WTC11 (cell line): ENCODE data around the gene SLC9A3. TPM values are rescaled to one million over a fixed set of nuclear protein-coding genes. Genes with fewer than 3 reads are reported as not detected.

Experiments
- ATAC-seq: fragments of 200-7000 bp; cut with Tn5 transposase; 2 replicates; pipeline ENCODE4 v1.10.0; 2021; ENCODE audit warnings: mild to moderate bottlenecking, moderate library complexity
- CTCF ChIA-PET: fragments of 300-600 bp; sonication (Branson Sonifier 250); formaldehyde crosslinking; loops from one replicate; lab custom pipeline; 2021; ENCODE audit warnings: antibody characterized with exemption; lab: Charles Lee
- POLR2A ChIA-PET: fragments of 350-600 bp; sonication (Branson Sonifier 250); formaldehyde crosslinking; loops from one replicate; lab custom pipeline; 2021; ENCODE audit warnings: antibody characterized with exemption; lab: Charles Lee
- DNase-seq: peaks from one replicate; pipeline ENCODE4 v3.0.0; 2021; ENCODE audit warnings: low spot score
- H3K27ac Mint-ChIP-seq: 2 replicates; pipeline ENCODE4 v1.8.0; 2021; ENCODE audit warnings: mixed read lengths
- H3K27me3 Mint-ChIP-seq: 2 replicates; pipeline ENCODE4 v1.8.0; 2021; ENCODE audit warnings: low read depth, mild to moderate bottlenecking, moderate library complexity, mixed read lengths
- H3K36me3 Mint-ChIP-seq: 2 replicates; pipeline ENCODE4 v1.8.0; 2021; ENCODE audit warnings: mixed read lengths
- H3K4me1 Mint-ChIP-seq: 2 replicates; pipeline ENCODE4 v1.8.0; 2022; ENCODE audit warnings: mixed read lengths
- H3K4me3 Mint-ChIP-seq: 2 replicates; pipeline ENCODE4 v1.8.0; 2021; ENCODE audit warnings: mild to moderate bottlenecking, moderate library complexity, mixed read lengths
- H3K9me3 Mint-ChIP-seq: 2 replicates; pipeline ENCODE4 v1.8.0; 2021; ENCODE audit warnings: mixed read lengths
- FOXJ3 ChIP-seq: sonication (generic); formaldehyde crosslinking; IDR thresholded peaks from 2 replicates; pipeline ENCODE4 v1.9.0; 2021; ENCODE audit warnings: missing genetic modification reagents, mild to moderate bottlenecking, borderline replicate concordance
- GABPB1 ChIP-seq: sonication (generic); formaldehyde crosslinking; IDR thresholded peaks from 2 replicates; pipeline ENCODE4 v1.8.1; 2023; ENCODE audit warnings: mild to moderate bottlenecking, missing genetic modification reagents
- JAZF1 ChIP-seq: fragments of 250-450 bp; sonication (Bioruptor Pico); IDR thresholded peaks from 2 replicates; pipeline ENCODE4 v1.9.0; 2021; ENCODE audit warnings: moderate library complexity, mild to moderate bottlenecking, inconsistent platforms
- NR3C1 ChIP-seq: sonication (generic); formaldehyde crosslinking; conservative IDR thresholded peaks from 2 replicates; pipeline ENCODE4 v1.8.1; 2023; ENCODE audit warnings: low read depth, mild to moderate bottlenecking, missing genetic modification reagents
- RELA ChIP-seq: sonication (generic); formaldehyde crosslinking; IDR thresholded peaks from 2 replicates; pipeline ENCODE4 v1.8.1; 2022; ENCODE audit warnings: missing genetic modification reagents, mild to moderate bottlenecking, borderline replicate concordance
- SMAD4 ChIP-seq: sonication (generic); formaldehyde crosslinking; IDR thresholded peaks from 2 replicates; pipeline ENCODE4 v1.8.0; 2022; ENCODE audit warnings: mild to moderate bottlenecking, missing genetic modification reagents
- TP53 ChIP-seq: sonication (generic); formaldehyde crosslinking; IDR thresholded peaks from 2 replicates; pipeline ENCODE4 v1.8.1; 2023; ENCODE audit warnings: mild to moderate bottlenecking, missing genetic modification reagents
- ZNF317 ChIP-seq: sonication (generic); formaldehyde crosslinking; IDR thresholded peaks from 2 replicates; pipeline ENCODE4 v1.8.1; 2023; ENCODE audit warnings: low read depth, mild to moderate bottlenecking, moderate library complexity, missing genetic modification reagents, borderline replicate concordance
- total RNA-seq: library from RNA; stranded (reverse); gene quantifications from 3 replicates; pipeline ENCODE4 v1.2.3, GENCODE V29; 2021
- TF ChIP-seq, protein P1 (sequence below): sonication (generic); formaldehyde crosslinking; IDR thresholded peaks from 2 replicates; pipeline ENCODE4 v1.8.1; 2023; ENCODE audit warnings: mild to moderate bottlenecking, missing genetic modification reagents, moderate library complexity
- TF ChIP-seq, protein P2 (sequence below): sonication (generic); formaldehyde crosslinking; IDR thresholded peaks from 2 replicates; pipeline ENCODE4 v1.8.0; 2022; ENCODE audit warnings: mild to moderate bottlenecking, missing genetic modification reagents
- TF ChIP-seq, protein P3 (sequence below): sonication (generic); formaldehyde crosslinking; IDR thresholded peaks from 2 replicates; pipeline ENCODE4 v1.8.1; 2023; ENCODE audit warnings: mild to moderate bottlenecking, missing genetic modification reagents
- TF ChIP-seq, protein P4 (sequence below): fragments of 250-450 bp; sonication (Bioruptor Pico); IDR thresholded peaks from 2 replicates; pipeline ENCODE4 v1.9.0; 2021; ENCODE audit warnings: moderate library complexity, mild to moderate bottlenecking, inconsistent platforms, borderline replicate concordance
- TF ChIP-seq, protein P5 (sequence below): sonication (generic); formaldehyde crosslinking; IDR thresholded peaks from 2 replicates; pipeline ENCODE4 v1.8.0; 2023; ENCODE audit warnings: missing genetic modification reagents, mild to moderate bottlenecking, borderline replicate concordance
- TF ChIP-seq, protein P6 (sequence below): sonication (generic); formaldehyde crosslinking; IDR thresholded peaks from 2 replicates; pipeline ENCODE4 v1.8.0; 2023; ENCODE audit warnings: missing genetic modification reagents
- TF ChIP-seq, protein P7 (sequence below): fragments of 250-450 bp; sonication (Bioruptor Pico); IDR thresholded peaks from 2 replicates; pipeline ENCODE4 v1.9.0; 2021; ENCODE audit warnings: mild to moderate bottlenecking, borderline replicate concordance
- TF ChIP-seq, protein P8 (sequence below): sonication (generic); formaldehyde crosslinking; IDR thresholded peaks from 2 replicates; pipeline ENCODE4 v1.8.0; 2022; ENCODE audit warnings: mild to moderate bottlenecking, missing genetic modification reagents

Gene SLC9A3
- total RNA-seq, 1 experiment from 2014 or later, result 1.6 TPM

DNA sequence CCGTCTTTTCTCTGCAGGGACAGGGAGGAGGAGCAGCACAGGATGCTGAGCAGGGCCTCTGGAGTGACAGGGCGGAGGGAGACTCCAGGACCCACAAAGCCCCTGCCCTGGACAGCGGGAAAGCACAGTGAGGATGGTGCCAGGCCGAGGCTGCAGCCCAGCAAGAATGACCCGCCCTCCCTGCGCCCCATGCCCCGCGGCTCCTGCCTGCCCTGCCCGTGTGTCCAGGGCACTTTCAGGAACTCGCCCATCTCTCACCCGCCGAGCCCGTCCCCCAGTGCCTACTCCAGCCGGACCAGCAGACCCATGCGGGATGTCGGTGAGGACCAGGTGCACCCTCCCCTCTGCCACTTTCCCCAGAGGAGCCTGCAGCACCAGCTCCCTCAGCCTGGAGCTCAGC, 90.4 kb downstream of the SLC9A3 start:
- TF ChIP-seq, protein P1, sequence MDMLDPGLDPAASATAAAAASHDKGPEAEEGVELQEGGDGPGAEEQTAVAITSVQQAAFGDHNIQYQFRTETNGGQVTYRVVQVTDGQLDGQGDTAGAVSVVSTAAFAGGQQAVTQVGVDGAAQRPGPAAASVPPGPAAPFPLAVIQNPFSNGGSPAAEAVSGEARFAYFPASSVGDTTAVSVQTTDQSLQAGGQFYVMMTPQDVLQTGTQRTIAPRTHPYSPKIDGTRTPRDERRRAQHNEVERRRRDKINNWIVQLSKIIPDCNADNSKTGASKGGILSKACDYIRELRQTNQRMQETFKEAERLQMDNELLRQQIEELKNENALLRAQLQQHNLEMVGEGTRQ (CRISPR knock-in tag), result no peak
- TF ChIP-seq, protein P2, sequence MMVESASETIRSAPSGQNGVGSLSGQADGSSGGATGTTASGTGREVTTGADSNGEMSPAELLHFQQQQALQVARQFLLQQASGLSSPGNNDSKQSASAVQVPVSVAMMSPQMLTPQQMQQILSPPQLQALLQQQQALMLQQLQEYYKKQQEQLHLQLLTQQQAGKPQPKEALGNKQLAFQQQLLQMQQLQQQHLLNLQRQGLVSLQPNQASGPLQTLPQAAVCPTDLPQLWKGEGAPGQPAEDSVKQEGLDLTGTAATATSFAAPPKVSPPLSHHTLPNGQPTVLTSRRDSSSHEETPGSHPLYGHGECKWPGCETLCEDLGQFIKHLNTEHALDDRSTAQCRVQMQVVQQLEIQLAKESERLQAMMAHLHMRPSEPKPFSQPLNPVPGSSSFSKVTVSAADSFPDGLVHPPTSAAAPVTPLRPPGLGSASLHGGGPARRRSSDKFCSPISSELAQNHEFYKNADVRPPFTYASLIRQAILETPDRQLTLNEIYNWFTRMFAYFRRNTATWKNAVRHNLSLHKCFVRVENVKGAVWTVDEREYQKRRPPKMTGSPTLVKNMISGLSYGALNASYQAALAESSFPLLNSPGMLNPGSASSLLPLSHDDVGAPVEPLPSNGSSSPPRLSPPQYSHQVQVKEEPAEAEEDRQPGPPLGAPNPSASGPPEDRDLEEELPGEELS, result no peak
- no peak for TF ChIP-seq ZNF317
- no peak for TF ChIP-seq SMAD4 (CRISPR knock-in tag)
- TF ChIP-seq, protein P3, sequence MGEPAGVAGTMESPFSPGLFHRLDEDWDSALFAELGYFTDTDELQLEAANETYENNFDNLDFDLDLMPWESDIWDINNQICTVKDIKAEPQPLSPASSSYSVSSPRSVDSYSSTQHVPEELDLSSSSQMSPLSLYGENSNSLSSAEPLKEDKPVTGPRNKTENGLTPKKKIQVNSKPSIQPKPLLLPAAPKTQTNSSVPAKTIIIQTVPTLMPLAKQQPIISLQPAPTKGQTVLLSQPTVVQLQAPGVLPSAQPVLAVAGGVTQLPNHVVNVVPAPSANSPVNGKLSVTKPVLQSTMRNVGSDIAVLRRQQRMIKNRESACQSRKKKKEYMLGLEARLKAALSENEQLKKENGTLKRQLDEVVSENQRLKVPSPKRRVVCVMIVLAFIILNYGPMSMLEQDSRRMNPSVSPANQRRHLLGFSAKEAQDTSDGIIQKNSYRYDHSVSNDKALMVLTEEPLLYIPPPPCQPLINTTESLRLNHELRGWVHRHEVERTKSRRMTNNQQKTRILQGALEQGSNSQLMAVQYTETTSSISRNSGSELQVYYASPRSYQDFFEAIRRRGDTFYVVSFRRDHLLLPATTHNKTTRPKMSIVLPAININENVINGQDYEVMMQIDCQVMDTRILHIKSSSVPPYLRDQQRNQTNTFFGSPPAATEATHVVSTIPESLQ (CRISPR knock-in tag), result no peak
- no peak for TF ChIP-seq GABPB1 (CRISPR knock-in tag)
- TF ChIP-seq NR3C1 (CRISPR knock-in tag), result no peak
- TF ChIP-seq, protein P4, sequence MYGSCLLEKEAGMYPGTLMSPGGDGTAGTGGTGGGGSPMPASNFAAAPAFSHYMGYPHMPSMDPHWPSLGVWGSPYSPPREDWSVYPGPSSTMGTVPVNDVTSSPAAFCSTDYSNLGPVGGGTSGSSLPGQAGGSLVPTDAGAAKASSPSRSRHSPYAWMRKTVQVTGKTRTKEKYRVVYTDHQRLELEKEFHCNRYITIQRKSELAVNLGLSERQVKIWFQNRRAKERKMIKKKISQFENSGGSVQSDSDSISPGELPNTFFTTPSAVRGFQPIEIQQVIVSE (CRISPR knock-in tag), result no peak
- TF ChIP-seq JAZF1 (CRISPR knock-in tag), result no peak
- TF ChIP-seq, protein P5, sequence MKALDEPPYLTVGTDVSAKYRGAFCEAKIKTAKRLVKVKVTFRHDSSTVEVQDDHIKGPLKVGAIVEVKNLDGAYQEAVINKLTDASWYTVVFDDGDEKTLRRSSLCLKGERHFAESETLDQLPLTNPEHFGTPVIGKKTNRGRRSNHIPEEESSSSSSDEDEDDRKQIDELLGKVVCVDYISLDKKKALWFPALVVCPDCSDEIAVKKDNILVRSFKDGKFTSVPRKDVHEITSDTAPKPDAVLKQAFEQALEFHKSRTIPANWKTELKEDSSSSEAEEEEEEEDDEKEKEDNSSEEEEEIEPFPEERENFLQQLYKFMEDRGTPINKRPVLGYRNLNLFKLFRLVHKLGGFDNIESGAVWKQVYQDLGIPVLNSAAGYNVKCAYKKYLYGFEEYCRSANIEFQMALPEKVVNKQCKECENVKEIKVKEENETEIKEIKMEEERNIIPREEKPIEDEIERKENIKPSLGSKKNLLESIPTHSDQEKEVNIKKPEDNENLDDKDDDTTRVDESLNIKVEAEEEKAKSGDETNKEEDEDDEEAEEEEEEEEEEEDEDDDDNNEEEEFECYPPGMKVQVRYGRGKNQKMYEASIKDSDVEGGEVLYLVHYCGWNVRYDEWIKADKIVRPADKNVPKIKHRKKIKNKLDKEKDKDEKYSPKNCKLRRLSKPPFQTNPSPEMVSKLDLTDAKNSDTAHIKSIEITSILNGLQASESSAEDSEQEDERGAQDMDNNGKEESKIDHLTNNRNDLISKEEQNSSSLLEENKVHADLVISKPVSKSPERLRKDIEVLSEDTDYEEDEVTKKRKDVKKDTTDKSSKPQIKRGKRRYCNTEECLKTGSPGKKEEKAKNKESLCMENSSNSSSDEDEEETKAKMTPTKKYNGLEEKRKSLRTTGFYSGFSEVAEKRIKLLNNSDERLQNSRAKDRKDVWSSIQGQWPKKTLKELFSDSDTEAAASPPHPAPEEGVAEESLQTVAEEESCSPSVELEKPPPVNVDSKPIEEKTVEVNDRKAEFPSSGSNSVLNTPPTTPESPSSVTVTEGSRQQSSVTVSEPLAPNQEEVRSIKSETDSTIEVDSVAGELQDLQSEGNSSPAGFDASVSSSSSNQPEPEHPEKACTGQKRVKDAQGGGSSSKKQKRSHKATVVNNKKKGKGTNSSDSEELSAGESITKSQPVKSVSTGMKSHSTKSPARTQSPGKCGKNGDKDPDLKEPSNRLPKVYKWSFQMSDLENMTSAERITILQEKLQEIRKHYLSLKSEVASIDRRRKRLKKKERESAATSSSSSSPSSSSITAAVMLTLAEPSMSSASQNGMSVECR (CRISPR knock-in tag), result no peak
- no peak for TF ChIP-seq TP53 (CRISPR knock-in tag)
- TF ChIP-seq, protein P6, sequence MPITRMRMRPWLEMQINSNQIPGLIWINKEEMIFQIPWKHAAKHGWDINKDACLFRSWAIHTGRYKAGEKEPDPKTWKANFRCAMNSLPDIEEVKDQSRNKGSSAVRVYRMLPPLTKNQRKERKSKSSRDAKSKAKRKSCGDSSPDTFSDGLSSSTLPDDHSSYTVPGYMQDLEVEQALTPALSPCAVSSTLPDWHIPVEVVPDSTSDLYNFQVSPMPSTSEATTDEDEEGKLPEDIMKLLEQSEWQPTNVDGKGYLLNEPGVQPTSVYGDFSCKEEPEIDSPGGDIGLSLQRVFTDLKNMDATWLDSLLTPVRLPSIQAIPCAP (CRISPR knock-in tag), result no peak
- TF ChIP-seq, protein P7, sequence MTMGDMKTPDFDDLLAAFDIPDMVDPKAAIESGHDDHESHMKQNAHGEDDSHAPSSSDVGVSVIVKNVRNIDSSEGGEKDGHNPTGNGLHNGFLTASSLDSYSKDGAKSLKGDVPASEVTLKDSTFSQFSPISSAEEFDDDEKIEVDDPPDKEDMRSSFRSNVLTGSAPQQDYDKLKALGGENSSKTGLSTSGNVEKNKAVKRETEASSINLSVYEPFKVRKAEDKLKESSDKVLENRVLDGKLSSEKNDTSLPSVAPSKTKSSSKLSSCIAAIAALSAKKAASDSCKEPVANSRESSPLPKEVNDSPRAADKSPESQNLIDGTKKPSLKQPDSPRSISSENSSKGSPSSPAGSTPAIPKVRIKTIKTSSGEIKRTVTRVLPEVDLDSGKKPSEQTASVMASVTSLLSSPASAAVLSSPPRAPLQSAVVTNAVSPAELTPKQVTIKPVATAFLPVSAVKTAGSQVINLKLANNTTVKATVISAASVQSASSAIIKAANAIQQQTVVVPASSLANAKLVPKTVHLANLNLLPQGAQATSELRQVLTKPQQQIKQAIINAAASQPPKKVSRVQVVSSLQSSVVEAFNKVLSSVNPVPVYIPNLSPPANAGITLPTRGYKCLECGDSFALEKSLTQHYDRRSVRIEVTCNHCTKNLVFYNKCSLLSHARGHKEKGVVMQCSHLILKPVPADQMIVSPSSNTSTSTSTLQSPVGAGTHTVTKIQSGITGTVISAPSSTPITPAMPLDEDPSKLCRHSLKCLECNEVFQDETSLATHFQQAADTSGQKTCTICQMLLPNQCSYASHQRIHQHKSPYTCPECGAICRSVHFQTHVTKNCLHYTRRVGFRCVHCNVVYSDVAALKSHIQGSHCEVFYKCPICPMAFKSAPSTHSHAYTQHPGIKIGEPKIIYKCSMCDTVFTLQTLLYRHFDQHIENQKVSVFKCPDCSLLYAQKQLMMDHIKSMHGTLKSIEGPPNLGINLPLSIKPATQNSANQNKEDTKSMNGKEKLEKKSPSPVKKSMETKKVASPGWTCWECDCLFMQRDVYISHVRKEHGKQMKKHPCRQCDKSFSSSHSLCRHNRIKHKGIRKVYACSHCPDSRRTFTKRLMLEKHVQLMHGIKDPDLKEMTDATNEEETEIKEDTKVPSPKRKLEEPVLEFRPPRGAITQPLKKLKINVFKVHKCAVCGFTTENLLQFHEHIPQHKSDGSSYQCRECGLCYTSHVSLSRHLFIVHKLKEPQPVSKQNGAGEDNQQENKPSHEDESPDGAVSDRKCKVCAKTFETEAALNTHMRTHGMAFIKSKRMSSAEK, result no peak
- TF ChIP-seq FOXJ3, result no peak
- TF ChIP-seq RELA, result no peak
- TF ChIP-seq, protein P8, sequence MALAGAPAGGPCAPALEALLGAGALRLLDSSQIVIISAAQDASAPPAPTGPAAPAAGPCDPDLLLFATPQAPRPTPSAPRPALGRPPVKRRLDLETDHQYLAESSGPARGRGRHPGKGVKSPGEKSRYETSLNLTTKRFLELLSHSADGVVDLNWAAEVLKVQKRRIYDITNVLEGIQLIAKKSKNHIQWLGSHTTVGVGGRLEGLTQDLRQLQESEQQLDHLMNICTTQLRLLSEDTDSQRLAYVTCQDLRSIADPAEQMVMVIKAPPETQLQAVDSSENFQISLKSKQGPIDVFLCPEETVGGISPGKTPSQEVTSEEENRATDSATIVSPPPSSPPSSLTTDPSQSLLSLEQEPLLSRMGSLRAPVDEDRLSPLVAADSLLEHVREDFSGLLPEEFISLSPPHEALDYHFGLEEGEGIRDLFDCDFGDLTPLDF, result no peak
- ChIA-PET CTCF (interaction anchor here (1.0 to 8.8 kb wide), 7 partner anchors 8 to 118 kb away, joined by 3 to 73 read pairs (median 8); no protein-coding TSS in a partner anchor), POLR2A (no interaction called here)
- ATAC-seq (no peak), DNase-seq (no peak)
- Mint-ChIP-seq H3K27ac (no peak overlapping the region), H3K4me1 (peaks cover 3% of the 10 kb centered on the region; the same call in 1 of the 2 replicates), H3K27me3 (no peaks in the 10 kb centered on the region), H3K36me3 (no peaks in the 10 kb centered on the region), H3K9me3 (no peaks in the 10 kb centered on the region), H3K4me3 (no peak overlapping the region)
